Psoas muscle (tissue), 8 donors: Measurements from ENCODE around the gene SMYD4. TPM values are rescaled to one million over a fixed set of nuclear protein-coding genes. Genes with fewer than 3 reads are reported as not detected.

Source experiments
- ATAC-seq, 4 donors: fragments of 200-7000 bp; cut with Tn5 transposase; one replicate each; pipeline ENCODE4 v1.9.1; 2020; ENCODE audit warnings: moderate library complexity in 3 of 4, mild to moderate bottlenecking in 2 of 4
- DNase-seq, 2 donors: peaks; one replicate each; pipeline ENCODE4 v3.0.0-alpha.2; 2020
- H3K27ac ChIP-seq: fragments of 200-600 bp; one replicate; pipeline ENCODE4 v1.8.0; 2022
- H3K27me3 ChIP-seq, 3 donors: fragments of 200-600 bp in 1 of 3; one replicate each; pipeline versions ENCODE4 v1.6.1 to v1.8.0; 2013 to 2022; ENCODE audit warnings: low read length in 2 of 3, mild to moderate bottlenecking in 2 of 3, moderate library complexity in 1 of 3; ENCODE audit not compliant: insufficient read depth in 3 of 3
- H3K36me3 ChIP-seq, 2 donors: fragments of 200-600 bp in 1 of 2; one replicate each; pipeline versions ENCODE4 v1.6.1 to v1.8.0; 2013 to 2022; ENCODE audit warnings: low read depth in 1 of 2, mild to moderate bottlenecking in 1 of 2, moderate library complexity in 1 of 2; ENCODE audit not compliant: insufficient read depth in 1 of 2
- H3K4me1 ChIP-seq: fragments of 200-600 bp; one replicate; pipeline ENCODE4 v1.8.0; 2022
- H3K4me3 ChIP-seq: fragments of 200-600 bp; one replicate; pipeline ENCODE4 v1.8.0; 2022; ENCODE audit warnings: mild to moderate bottlenecking
- H3K9me3 ChIP-seq: fragments of 200-600 bp; one replicate; pipeline ENCODE4 v1.8.0; 2022
- CTCF ChIP-seq: fragments of 200-600 bp; IDR thresholded peaks from one replicate; pipeline ENCODE4 v1.8.0; 2022; ENCODE audit warnings: antibody characterized with exemption
- WGBS, 3 donors: extraction: QIAGEN DNeasy Blood & Tissue Kit; methylation state at CpG; one replicate each; pipeline versions ENCODE4 v1.1.6 to v1.1.7; 2013; 5-methylcytosine and 5-hydroxymethylcytosine counted together
- intact Hi-C, 2 donors: fragments of 100-400 bp; cut with DNase I; formaldehyde crosslinking; loops; one replicate each; pipeline versions ENCODE4 v1.11.0 to v1.14.2; 2022
- polyA plus RNA-seq, 3 donors: library from polyadenylated mRNA; stranded (reverse); fragments of 200-250 nt; gene quantifications; one replicate each; pipeline ENCODE4 v1.2.3, GENCODE V29; 2013
- total RNA-seq, 4 donors: library from RNA; stranded (reverse); fragmentation: NEBNext Ultra II Directional in 2 of 4; extraction: Animal tissue kit (Norgen Biotek cat#: 25700) in 2 of 4; gene quantifications; one replicate each; pipeline versions ENCODE4 v1.2.1 to v1.2.4, GENCODE V29; 2021 to 2023
- donor health status: healthy with polysubstance abuse.
- donor health status: DM: no; HTN: no; CAD: no; lungs with moderate emphysema.
- donor health status: Bipolar disorder and iron deficiency.
- donor health status: healthy.
- donor health status: DM: yes; HTN: yes; CAD: no.
- donor health status: DM: no; HTN: no; CAD: no.
- donor health status: DM: no; HTN: no; CAD: no.
- donor health status: DM: yes; HTN: yes; CAD: no.

Gene SMYD4
- total and polyA plus RNA-seq, 7 donors = 8.0 to 22.4 (median 9.2) TPM

- 14 to 31% (median 18%) methylated on average over 17 of the region's 17 CpGs for WGBS, 3 donors
- DNase-seq (no peak), ATAC-seq (peak; percentile 17 to 63 (median 46))
- Histone ChIP-seq H3K4me3 (no peak overlapping the region), H3K4me1 (peaks cover 16% of the 10 kb centered on the region), H3K27me3 (no peaks in the 10 kb centered on the region), H3K9me3 (no peaks in the 10 kb centered on the region), H3K27ac (peak overlapping the region; percentile 53), H3K36me3 (no peaks in the 10 kb centered on the region)
- TF ChIP-seq CTCF = no peak
- intact Hi-C loops = no loop called here
These were observed 73.9 kb downstream of the SMYD4 start for GRCh38 chr17:1755827-1756262.

GRCh38 chr17:1755252-1755826 is 74.4 kb downstream of the SMYD4 start:
- TF ChIP-seq CTCF = no peak
- H3K27ac ChIP-seq = peak overlapping the region; percentile 53
- no peak overlapping the region for H3K4me3 ChIP-seq
- ATAC-seq (peak; percentile 39 to 58 (median 46)), DNase-seq (no peak)
- H3K4me1 ChIP-seq = peaks cover 16% of the 10 kb centered on the region
- H3K9me3 ChIP-seq = no peaks in the 10 kb centered on the region
- no peaks in the 10 kb centered on the region for H3K27me3 ChIP-seq
- intact Hi-C loops = no loop called here
- no peaks in the 10 kb centered on the region for H3K36me3 ChIP-seq
- WGBS, 3 donors = 33 to 40% (median 35%) methylated on average over 17 to 20 of the region's 20 CpGs

GRCh38 chr17:1754430-1755112 is 75.1 kb downstream of the SMYD4 start:
- intact Hi-C loops = no loop called here
- 67 to 77% (median 67%) methylated on average over 23 to 25 of the region's 25 CpGs for WGBS, 3 donors
- H3K9me3 ChIP-seq = no peaks in the 10 kb centered on the region
- H3K27ac ChIP-seq = no peak overlapping the region
- no peak for DNase-seq
- TF ChIP-seq CTCF = no peak
- H3K4me3 ChIP-seq = no peak overlapping the region
- peaks cover 13% of the 10 kb centered on the region for H3K4me1 ChIP-seq
- no peaks in the 10 kb centered on the region for H3K27me3 ChIP-seq
- peak in 1 of 4 donors; percentile 16 for ATAC-seq
- H3K36me3 ChIP-seq = no peaks in the 10 kb centered on the region

GRCh38 chr17:1753767-1754429 is 75.8 kb downstream of the SMYD4 start:
- intact Hi-C loops = no loop called here
- ATAC-seq (no peak), DNase-seq (no peak)
- Histone ChIP-seq H3K27me3 (no peaks in the 10 kb centered on the region), H3K27ac (no peak overlapping the region), H3K4me3 (no peak overlapping the region), H3K4me1 (peaks cover 8% of the 10 kb centered on the region), H3K36me3 (no peaks in the 10 kb centered on the region), H3K9me3 (no peaks in the 10 kb centered on the region)
- 83 to 92% (median 86%) methylated on average over 23 of the region's 23 CpGs for WGBS, 3 donors
- TF ChIP-seq CTCF = no peak
